Body of pancreas (tissue), 4 donors: ENCODE measurements around the gene DTL.

Experiments
- CTCF ChIP-seq, 7 experiments: fragments of 450-650 bp in 4 of 7; fragments of 200-600 bp in 3 of 7; sonication (generic) in 3 of 7; IDR thresholded peaks; one replicate each; pipeline ENCODE4 v1.5.1; 2016 to 2019; ENCODE audit warnings: antibody characterized with exemption in 7 of 7
- POLR2A ChIP-seq, 3 donors: fragments of 450-650 bp; IDR thresholded peaks; one replicate each; pipeline ENCODE4 v1.6.1; 2016; ENCODE audit warnings: antibody characterized with exemption in 3 of 3, mild to moderate bottlenecking in 2 of 3

DNA sequence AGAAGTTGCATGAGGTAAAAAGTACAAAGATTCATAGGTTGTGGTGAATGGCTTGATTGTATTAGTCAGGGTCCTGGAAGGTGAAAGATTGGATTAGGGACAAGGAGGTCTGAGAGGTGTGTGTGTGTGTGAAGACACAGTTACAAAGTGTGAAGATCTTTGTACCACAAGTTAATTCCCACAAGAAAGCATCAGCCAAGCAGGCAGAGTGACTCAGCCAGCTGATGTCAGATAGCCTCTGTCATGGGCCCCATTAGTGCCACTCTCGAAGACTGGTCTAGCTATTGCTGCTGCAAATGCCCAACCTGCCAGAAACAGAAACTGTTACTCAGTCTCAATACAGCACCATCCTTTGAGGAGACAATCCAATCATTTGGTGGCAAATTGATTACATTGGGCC is 96.5 kb downstream of the DTL start:
- TF ChIP-seq CTCF (IDR thresholded peaks at IDR 0.05) (no peak), POLR2A (IDR thresholded peaks at IDR 0.05) (no peak)
